RWPE2 (cell line): ENCODE data around the gene PTBP2.

ENCODE experiments used
- ATAC-seq: fragments of 200-7000 bp; cut with Tn5 transposase; 3 replicates; pipeline ENCODE4 v1.9.1; 2021; ENCODE audit warnings: low read depth
- DNase-seq: peaks from one replicate; pipeline ENCODE4 v3.0.0-alpha.2; 2020; ENCODE audit warnings: low spot score
- H3K27ac ChIP-seq: fragments of 450-650 bp; 2 replicates; pipeline ENCODE4 v1.5.1; 2017; ENCODE audit warnings: mild to moderate bottlenecking; ENCODE audit not compliant: poor library complexity, severe bottlenecking
- H3K27me3 ChIP-seq: fragments of 250-450 bp; sonication (Bioruptor Pico); 2 replicates; pipeline ENCODE4 v1.5.1; 2021; ENCODE audit warnings: mild to moderate bottlenecking, moderate library complexity; ENCODE audit not compliant: insufficient read depth, poor library complexity, severe bottlenecking
- H3K36me3 ChIP-seq: fragments of 250-450 bp; sonication (Bioruptor Pico); 2 replicates; pipeline ENCODE4 v1.5.1; 2020; ENCODE audit warnings: low read depth, mild to moderate bottlenecking, moderate library complexity
- H3K4me1 ChIP-seq: fragments of 250-450 bp; sonication (Bioruptor Pico); 2 replicates; pipeline ENCODE4 v1.5.1; 2021; ENCODE audit warnings: mild to moderate bottlenecking, moderate library complexity; ENCODE audit not compliant: insufficient read depth, poor library complexity, severe bottlenecking
- H3K4me3 ChIP-seq: fragments of 250-450 bp; sonication (Bioruptor Pico); 2 replicates; pipeline ENCODE4 v1.5.1; 2021; ENCODE audit warnings: mild to moderate bottlenecking, moderate library complexity; ENCODE audit not compliant: severe bottlenecking
- H3K9me3 ChIP-seq: fragments of 250-450 bp; sonication (Bioruptor Pico); 2 replicates; pipeline ENCODE4 v1.5.1; 2021; ENCODE audit warnings: mild to moderate bottlenecking, moderate library complexity; ENCODE audit not compliant: severe bottlenecking
- TF ChIP-seq, protein P1 (sequence below): fragments of 450-650 bp; IDR thresholded peaks from one replicate; pipeline ENCODE4 v1.5.1; 2017; ENCODE audit warnings: mild to moderate bottlenecking, moderate library complexity; ENCODE audit not compliant: poor library complexity, severe bottlenecking

Gene PTBP2

DNA sequence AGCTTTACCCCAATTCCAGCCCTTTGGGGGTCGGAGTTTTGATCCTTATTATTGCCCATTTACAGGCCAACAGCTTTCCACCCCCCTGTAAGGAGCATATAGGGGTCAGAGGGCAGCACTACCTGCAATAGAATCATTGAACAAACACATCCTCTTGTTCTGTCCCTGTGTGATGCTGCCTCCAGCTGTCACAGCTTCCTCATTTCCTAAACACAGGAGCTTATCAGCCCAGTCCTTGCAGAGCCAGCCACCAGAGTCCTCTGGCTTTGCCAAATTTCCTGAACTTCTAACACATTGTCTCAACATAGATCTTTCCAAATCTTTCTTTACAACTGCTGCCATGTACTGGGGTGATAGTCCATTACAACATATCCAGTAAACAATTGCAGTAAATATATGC is 32.8 kb upstream of the PTBP2 start:
- DNase-seq, result no peak
- no peaks in the 10 kb centered on the region for H3K36me3 ChIP-seq
- H3K4me1 ChIP-seq, result no peaks in the 10 kb centered on the region
- no peak for ATAC-seq
- no peak overlapping the region for H3K4me3 ChIP-seq
- H3K27me3 ChIP-seq, result no peaks in the 10 kb centered on the region
- H3K9me3 ChIP-seq, result no peaks in the 10 kb centered on the region
- TF ChIP-seq, protein P1, sequence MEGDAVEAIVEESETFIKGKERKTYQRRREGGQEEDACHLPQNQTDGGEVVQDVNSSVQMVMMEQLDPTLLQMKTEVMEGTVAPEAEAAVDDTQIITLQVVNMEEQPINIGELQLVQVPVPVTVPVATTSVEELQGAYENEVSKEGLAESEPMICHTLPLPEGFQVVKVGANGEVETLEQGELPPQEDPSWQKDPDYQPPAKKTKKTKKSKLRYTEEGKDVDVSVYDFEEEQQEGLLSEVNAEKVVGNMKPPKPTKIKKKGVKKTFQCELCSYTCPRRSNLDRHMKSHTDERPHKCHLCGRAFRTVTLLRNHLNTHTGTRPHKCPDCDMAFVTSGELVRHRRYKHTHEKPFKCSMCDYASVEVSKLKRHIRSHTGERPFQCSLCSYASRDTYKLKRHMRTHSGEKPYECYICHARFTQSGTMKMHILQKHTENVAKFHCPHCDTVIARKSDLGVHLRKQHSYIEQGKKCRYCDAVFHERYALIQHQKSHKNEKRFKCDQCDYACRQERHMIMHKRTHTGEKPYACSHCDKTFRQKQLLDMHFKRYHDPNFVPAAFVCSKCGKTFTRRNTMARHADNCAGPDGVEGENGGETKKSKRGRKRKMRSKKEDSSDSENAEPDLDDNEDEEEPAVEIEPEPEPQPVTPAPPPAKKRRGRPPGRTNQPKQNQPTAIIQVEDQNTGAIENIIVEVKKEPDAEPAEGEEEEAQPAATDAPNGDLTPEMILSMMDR, result no peak
- no peak overlapping the region for H3K27ac ChIP-seq

DNA sequence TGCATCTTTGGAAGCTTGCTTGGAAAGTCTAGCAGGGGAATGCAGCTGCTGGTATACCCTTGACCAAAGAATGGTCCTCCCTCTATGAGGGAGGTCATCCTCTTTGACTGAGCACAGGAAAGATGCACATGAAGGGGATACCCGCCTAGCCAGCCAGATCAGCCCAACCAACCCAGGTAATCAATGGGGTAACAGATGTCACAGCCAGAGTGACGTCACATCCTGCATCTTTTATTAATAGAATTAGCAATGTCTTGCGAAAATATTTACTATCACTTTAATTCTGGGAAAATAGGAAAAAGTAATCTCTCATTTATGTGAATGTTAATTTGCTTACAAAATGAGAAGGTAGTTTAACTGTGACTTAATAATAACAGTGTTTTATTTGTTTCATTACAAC is 25.6 kb upstream of the PTBP2 start:
- Histone ChIP-seq H3K4me1 (no peaks in the 10 kb centered on the region), H3K9me3 (no peaks in the 10 kb centered on the region), H3K27ac (no peak overlapping the region), H3K36me3 (no peaks in the 10 kb centered on the region), H3K4me3 (no peak overlapping the region), H3K27me3 (no peaks in the 10 kb centered on the region)
- no peak for DNase-seq
- TF ChIP-seq, protein P1, result no peak
- no peak for ATAC-seq

DNA sequence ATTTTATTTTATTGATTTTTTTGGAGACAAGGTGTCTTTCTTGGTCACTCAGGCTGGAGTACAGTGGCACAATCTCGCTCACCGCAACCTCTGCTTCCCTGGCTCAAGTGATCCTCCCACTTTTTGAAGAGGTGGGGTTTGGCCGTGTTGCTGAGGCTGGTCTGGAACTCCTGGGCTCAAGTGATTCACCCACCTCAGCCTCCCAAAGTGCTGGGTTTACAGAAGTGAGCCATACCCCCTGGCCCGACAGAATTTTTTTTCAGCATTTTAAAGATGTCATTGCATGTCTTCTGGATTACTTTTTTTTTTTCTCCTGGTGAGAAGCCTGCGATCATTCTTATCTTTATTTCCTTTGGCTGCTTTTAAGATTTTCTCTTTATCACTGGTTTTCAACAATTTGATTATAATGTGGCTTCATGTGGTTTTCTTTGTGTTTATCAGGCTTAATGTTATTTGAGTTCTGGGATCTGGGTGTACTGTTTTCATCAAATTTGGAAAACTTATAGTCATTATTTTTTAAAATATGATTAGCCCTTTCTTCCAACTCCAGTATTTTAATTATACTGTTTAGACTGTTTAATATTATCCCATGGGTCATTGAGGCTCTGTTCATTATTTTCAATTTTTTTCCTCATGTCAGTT is 23.1 kb upstream of the PTBP2 start:
- DNase-seq, result no peak
- H3K36me3 ChIP-seq, result no peaks in the 10 kb centered on the region
- no peaks in the 10 kb centered on the region for H3K4me1 ChIP-seq
- no peak overlapping the region for H3K27ac ChIP-seq
- H3K9me3 ChIP-seq, result no peaks in the 10 kb centered on the region
- no peak overlapping the region for H3K4me3 ChIP-seq
- H3K27me3 ChIP-seq, result no peaks in the 10 kb centered on the region
- no peak for ATAC-seq
- TF ChIP-seq, protein P1, result no peak

DNA sequence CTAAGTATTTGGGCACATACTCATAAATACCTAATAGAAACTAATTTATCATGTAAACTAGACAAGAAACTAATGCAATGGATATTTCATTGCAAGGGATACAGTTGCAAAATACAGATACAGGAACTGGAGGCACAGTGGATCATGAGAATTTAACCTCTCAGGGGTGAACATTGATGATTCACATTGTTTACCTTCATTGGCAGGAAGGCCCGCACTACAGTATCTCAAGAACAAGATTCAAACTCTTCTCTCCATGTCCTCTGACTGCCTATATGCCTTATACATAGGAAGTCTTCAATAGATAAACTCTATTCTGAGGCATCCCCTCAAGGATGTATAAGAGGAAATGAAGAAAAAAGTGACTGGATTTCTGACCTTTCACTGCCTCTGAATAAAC is 18.4 kb upstream of the PTBP2 start:
- H3K9me3 ChIP-seq, result no peaks in the 10 kb centered on the region
- 0 out of 3 replicates have a peak, but pooled peaks have one; percentile 29 for ATAC-seq
- no peaks in the 10 kb centered on the region for H3K36me3 ChIP-seq
- no peak overlapping the region for H3K4me3 ChIP-seq
- DNase-seq, result no peak
- H3K27me3 ChIP-seq, result no peaks in the 10 kb centered on the region
- TF ChIP-seq, protein P1, result no peak
- H3K4me1 ChIP-seq, result no peaks in the 10 kb centered on the region
- no peak overlapping the region for H3K27ac ChIP-seq

DNA sequence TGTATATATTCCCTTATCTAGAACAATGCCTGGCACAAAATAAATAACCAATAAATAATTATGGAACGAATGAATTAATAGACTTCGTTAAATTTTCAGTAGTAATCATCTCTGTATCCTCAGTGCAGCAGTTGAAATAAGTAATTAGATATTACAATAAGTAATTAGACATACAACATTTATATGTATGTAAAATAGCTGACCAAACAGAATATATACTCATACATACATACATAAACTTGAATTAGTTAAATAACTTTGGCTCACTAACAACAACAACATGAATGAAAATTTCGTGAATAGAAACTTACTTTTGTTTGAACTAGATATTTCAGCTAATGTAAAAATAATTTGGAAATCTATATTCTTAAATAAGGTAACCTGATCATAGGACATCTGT is 14.6 kb upstream of the PTBP2 start:
- Histone ChIP-seq H3K27me3 (no peaks in the 10 kb centered on the region), H3K36me3 (no peaks in the 10 kb centered on the region), H3K4me3 (no peak overlapping the region), H3K27ac (no peak overlapping the region), H3K4me1 (no peaks in the 10 kb centered on the region), H3K9me3 (no peaks in the 10 kb centered on the region)
- DNase-seq, result no peak
- no peak for ATAC-seq
- TF ChIP-seq, protein P1, result no peak
